CD14-positive monocyte (primary cell): Measurements from ENCODE around the gene GLDC. TPM values are rescaled to one million over a fixed set of nuclear protein-coding genes. Genes with fewer than 3 reads are reported as not detected.

Experiments
- DNase-seq, 3 donors: peaks; one replicate each; pipeline ENCODE4 v3.0.0-alpha.2; 2011 to 2022
- H2AFZ ChIP-seq: 2 replicates; pipeline ENCODE4 v1.6.0; 2012; ENCODE audit warnings: mild to moderate bottlenecking, low read depth, low read length, inconsistent platforms; ENCODE audit not compliant: insufficient read depth, poor library complexity, severe bottlenecking
- H3K27ac ChIP-seq, 2 donors: 1 replicate in 1 of 2; 2 replicates in 1 of 2; pipeline ENCODE4 v1.5.1; 2012 to 2013; ENCODE audit warnings: low read length in 2 of 2, control low read depth in 1 of 2, inconsistent platforms in 1 of 2, low read depth in 1 of 2, mild to moderate bottlenecking in 1 of 2
- H3K27me3 ChIP-seq, 2 donors: one replicate each; pipeline versions ENCODE4 v1.6.0 to v1.6.1; 2011 to 2013; ENCODE audit warnings: low read length in 2 of 2; ENCODE audit not compliant: control insufficient read depth in 2 of 2, insufficient read depth in 2 of 2
- H3K36me3 ChIP-seq, 2 donors: replicated peaks in 1 of 2; 1 replicate in 1 of 2; 2 replicates in 1 of 2; pipeline versions ENCODE4 v1.5.1 to v1.6.1; 2012 to 2013; ENCODE audit warnings: low read length in 2 of 2, control low read depth in 1 of 2, inconsistent platforms in 1 of 2, mild to moderate bottlenecking in 1 of 2; ENCODE audit not compliant: insufficient read depth in 2 of 2, control insufficient read depth in 1 of 2
- H3K4me1 ChIP-seq, 2 donors: 1 replicate in 1 of 2; 2 replicates in 1 of 2; pipeline versions ENCODE4 v1.5.1 to v1.6.1; 2012 to 2013; ENCODE audit warnings: low read length in 2 of 2, control low read depth in 1 of 2, inconsistent platforms in 1 of 2, mild to moderate bottlenecking in 1 of 2, moderate library complexity in 1 of 2; ENCODE audit not compliant: insufficient read depth in 2 of 2, control insufficient read depth in 1 of 2
- H3K4me2 ChIP-seq: replicated peaks from 2 replicates; pipeline ENCODE3; 2012; ENCODE audit warnings: low read length, moderate library complexity, mild to moderate bottlenecking; ENCODE audit not compliant: poor library complexity, severe bottlenecking; ENCODE audit errors: extremely low read depth
- H3K4me3 ChIP-seq, 3 experiments: fragments of 200-600 bp in 1 of 3; sonication (generic) in 1 of 3; replicated peaks in 1 of 3; 1 replicate in 2 of 3; 2 replicates in 1 of 3; pipeline ENCODE4 v1.5.1; 2011 to 2013; ENCODE audit warnings: low read length in 3 of 3, mild to moderate bottlenecking in 3 of 3, control low read depth in 2 of 3, low read depth in 2 of 3, inconsistent platforms in 1 of 3, moderate library complexity in 1 of 3
- H3K79me2 ChIP-seq: 2 replicates; pipeline ENCODE4 v1.6.0; 2012; ENCODE audit warnings: mild to moderate bottlenecking, control low read depth, inconsistent platforms, low read length, moderate library complexity; ENCODE audit not compliant: insufficient read depth
- H3K9ac ChIP-seq: 2 replicates; pipeline ENCODE4 v1.6.0; 2017; ENCODE audit warnings: low read length, mild to moderate bottlenecking; ENCODE audit not compliant: insufficient read depth, poor library complexity, severe bottlenecking
- H3K9me3 ChIP-seq, 2 donors: replicated peaks in 1 of 2; 1 replicate in 1 of 2; 2 replicates in 1 of 2; pipeline versions ENCODE4 v1.5.1 to v1.6.1; 2012 to 2013; ENCODE audit warnings: low read length in 2 of 2, control low read depth in 1 of 2; ENCODE audit not compliant: control insufficient read depth in 1 of 2, insufficient read depth in 1 of 2
- H4K20me1 ChIP-seq: 2 replicates; pipeline ENCODE4 v1.6.0; 2012; ENCODE audit warnings: mild to moderate bottlenecking, low read length, control low read depth, moderate library complexity; ENCODE audit not compliant: insufficient read depth
- H3K27ac Mint-ChIP-seq, 7 donors: one replicate each; pipeline ENCODE4 v1.8.0; 2020; ENCODE audit warnings: mild to moderate bottlenecking in 7 of 7, mixed read lengths in 7 of 7, moderate library complexity in 6 of 7, inconsistent platforms in 2 of 7
- H3K27me3 Mint-ChIP-seq, 3 donors: one replicate each; pipeline ENCODE4 v1.8.0; 2021 to 2022; ENCODE audit warnings: low read depth in 3 of 3, mild to moderate bottlenecking in 3 of 3, mixed read lengths in 3 of 3, moderate library complexity in 3 of 3, inconsistent platforms in 1 of 3
- H3K36me3 Mint-ChIP-seq, 2 donors: one replicate each; pipeline ENCODE4 v1.8.0; 2020; ENCODE audit warnings: mixed read lengths in 2 of 2, inconsistent platforms in 1 of 2, mild to moderate bottlenecking in 1 of 2
- H3K4me1 Mint-ChIP-seq: one replicate; pipeline ENCODE4 v1.8.0; 2020; ENCODE audit warnings: mild to moderate bottlenecking, mixed read lengths
- H3K4me3 Mint-ChIP-seq, 2 donors: one replicate each; pipeline ENCODE4 v1.8.0; 2020; ENCODE audit warnings: mild to moderate bottlenecking in 2 of 2, mixed read lengths in 2 of 2, moderate library complexity in 1 of 2
- H3K9me3 Mint-ChIP-seq, 7 donors: one replicate each; pipeline ENCODE4 v1.8.0; 2020 to 2022; ENCODE audit warnings: mixed read lengths in 7 of 7, mild to moderate bottlenecking in 6 of 7, moderate library complexity in 6 of 7, inconsistent platforms in 2 of 7
- WGBS: methylation state at CpG from one replicate; pipeline ENCODE4 v1.1.5; 2013; ENCODE audit warnings: missing lambda C conversion rate; ENCODE audit not compliant: insufficient coverage; 5-methylcytosine and 5-hydroxymethylcytosine counted together
- intact Hi-C, 2 donors: fragments of 100-400 bp; cut with micrococcal nuclease; formaldehyde crosslinking; loops; one replicate each; pipeline versions ENCODE4 v1.15.0 to v1.15.1; 2023
- polyA plus RNA-seq, 3 donors: library from polyadenylated mRNA; depleted of rRNA in 1 of 3; unstranded in 2 of 3; stranded (reverse) in 1 of 3; fragments of 300-500 nt in 2 of 3; fragments of >200 nt in 1 of 3; fragmentation: Illumina TruSeq in 2 of 3; gene quantifications; 1 replicate in 2 of 3; 2 replicates in 1 of 3; pipeline ENCODE4 v1.2.3, GENCODE V29; 2012 to 2021
- TF ChIP-seq, protein P1 (sequence below): fragments of 200-600 bp; IDR thresholded peaks from one replicate; pipeline ENCODE4 v1.8.0; 2022; ENCODE audit warnings: antibody characterized with exemption, mild to moderate bottlenecking

Gene GLDC
- polyA plus RNA-seq, 3 donors, result not detected

DNA sequence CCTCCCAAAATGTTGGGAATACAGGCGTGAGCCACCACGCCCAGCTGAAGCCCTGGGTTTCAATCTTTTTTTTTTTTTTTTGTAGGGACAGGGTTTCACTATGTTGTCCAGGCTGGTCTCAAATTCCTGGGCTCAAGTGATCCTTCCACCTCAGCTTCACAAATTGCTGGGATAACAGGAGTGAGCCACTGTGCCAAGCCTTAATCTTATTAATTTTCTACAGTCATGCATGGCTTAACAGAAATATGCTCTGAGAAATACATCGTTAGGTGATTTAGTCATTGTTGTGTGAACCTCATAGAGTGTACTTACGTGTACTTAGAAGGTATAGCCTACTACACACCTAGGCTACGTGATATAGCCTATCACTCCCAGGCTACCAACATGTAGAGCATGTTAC, 31.0 kb downstream of the GLDC start:
- Histone ChIP-seq H3K9me3 (no peaks in the 10 kb centered on the region), H2AFZ (no peak overlapping the region), H3K27ac (no peak overlapping the region), H3K27me3 (no peaks in the 10 kb centered on the region), H3K4me3 (no peak overlapping the region), H3K4me2 (no peak overlapping the region), H3K36me3 (no peaks in the 10 kb centered on the region), H3K4me1 (no peaks in the 10 kb centered on the region), H4K20me1 (no peaks in the 10 kb centered on the region), H3K9ac (no peak overlapping the region), H3K79me2 (no peaks in the 10 kb centered on the region)
- TF ChIP-seq, protein P1, sequence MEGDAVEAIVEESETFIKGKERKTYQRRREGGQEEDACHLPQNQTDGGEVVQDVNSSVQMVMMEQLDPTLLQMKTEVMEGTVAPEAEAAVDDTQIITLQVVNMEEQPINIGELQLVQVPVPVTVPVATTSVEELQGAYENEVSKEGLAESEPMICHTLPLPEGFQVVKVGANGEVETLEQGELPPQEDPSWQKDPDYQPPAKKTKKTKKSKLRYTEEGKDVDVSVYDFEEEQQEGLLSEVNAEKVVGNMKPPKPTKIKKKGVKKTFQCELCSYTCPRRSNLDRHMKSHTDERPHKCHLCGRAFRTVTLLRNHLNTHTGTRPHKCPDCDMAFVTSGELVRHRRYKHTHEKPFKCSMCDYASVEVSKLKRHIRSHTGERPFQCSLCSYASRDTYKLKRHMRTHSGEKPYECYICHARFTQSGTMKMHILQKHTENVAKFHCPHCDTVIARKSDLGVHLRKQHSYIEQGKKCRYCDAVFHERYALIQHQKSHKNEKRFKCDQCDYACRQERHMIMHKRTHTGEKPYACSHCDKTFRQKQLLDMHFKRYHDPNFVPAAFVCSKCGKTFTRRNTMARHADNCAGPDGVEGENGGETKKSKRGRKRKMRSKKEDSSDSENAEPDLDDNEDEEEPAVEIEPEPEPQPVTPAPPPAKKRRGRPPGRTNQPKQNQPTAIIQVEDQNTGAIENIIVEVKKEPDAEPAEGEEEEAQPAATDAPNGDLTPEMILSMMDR, result no peak
- intact Hi-C loops, result no loop called here
- Mint-ChIP-seq H3K36me3 (no peaks in the 10 kb centered on the region), H3K27me3 (peaks cover 3 to 7% (median 3%) of the 10 kb centered on the region in 3 donors), H3K9me3 (no peaks in the 10 kb centered on the region), H3K27ac (no peak overlapping the region), H3K4me1 (no peaks in the 10 kb centered on the region), H3K4me3 (no peak overlapping the region)
- no peak for DNase-seq
- no CpG with 5 or more reads among the region's 5 CpGs for WGBS

DNA sequence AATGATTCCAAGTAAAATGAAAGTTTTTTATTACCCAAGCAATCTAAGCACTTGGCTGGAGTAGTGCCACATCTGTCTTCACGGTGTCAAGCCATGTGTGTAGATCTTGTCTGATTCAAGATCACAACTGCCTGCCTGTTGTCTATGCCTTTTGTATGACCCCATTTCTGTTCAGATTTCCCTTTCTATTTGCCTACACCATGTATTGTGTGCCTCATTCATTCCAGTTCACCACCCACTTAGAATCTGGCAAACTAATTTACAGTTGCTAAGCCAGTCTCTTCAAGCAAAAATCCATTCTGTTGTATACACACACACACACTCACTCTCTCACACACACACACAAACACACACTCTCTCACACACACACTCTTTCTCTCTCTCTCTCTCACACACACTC, 33.7 kb downstream of the GLDC start:
- no peak overlapping the region for H3K27ac Mint-ChIP-seq

More for the DNA sequence above, 33.7 kb downstream of the GLDC start:
- TF ChIP-seq, protein P1, result no peak
- Mint-ChIP-seq H3K36me3 (no peaks in the 10 kb centered on the region), H3K4me1 (no peaks in the 10 kb centered on the region), H3K27me3 (peaks cover 1 to 7% (median 3%) of the 10 kb centered on the region in 3 donors), H3K9me3 (no peaks in the 10 kb centered on the region), H3K4me3 (no peak overlapping the region)
- Histone ChIP-seq H3K4me1 (no peaks in the 10 kb centered on the region), H3K4me3 (no peak overlapping the region), H3K27ac (no peak overlapping the region), H3K9me3 (no peaks in the 10 kb centered on the region), H3K27me3 (no peaks in the 10 kb centered on the region), H4K20me1 (no peaks in the 10 kb centered on the region), H2AFZ (no peak overlapping the region), H3K4me2 (no peak overlapping the region), H3K79me2 (no peaks in the 10 kb centered on the region), H3K9ac (no peak overlapping the region), H3K36me3 (no peaks in the 10 kb centered on the region)
- 67% methylated on average over 1 of the region's 1 CpG for WGBS
- intact Hi-C loops, result no loop called here
- DNase-seq, result no peak
